Stimulated activated CD8-positive, alpha-beta memory T cell treated with anti-CD3 and anti-CD28 coated beads, Interleukin-4, amount 100 ng/mL, for 48 hours (primary cell): Measurements from ENCODE around the gene ATP2A3.

Source experiments
- DNase-seq: peaks from one replicate; pipeline ENCODE4 v3.0.0-alpha.2; 2020

The ATP2A3 gene

GRCh38 chr17:3970668-3971067 is 6.4 kb upstream of the ATP2A3 start:
- no peak for DNase-seq

DNA sequence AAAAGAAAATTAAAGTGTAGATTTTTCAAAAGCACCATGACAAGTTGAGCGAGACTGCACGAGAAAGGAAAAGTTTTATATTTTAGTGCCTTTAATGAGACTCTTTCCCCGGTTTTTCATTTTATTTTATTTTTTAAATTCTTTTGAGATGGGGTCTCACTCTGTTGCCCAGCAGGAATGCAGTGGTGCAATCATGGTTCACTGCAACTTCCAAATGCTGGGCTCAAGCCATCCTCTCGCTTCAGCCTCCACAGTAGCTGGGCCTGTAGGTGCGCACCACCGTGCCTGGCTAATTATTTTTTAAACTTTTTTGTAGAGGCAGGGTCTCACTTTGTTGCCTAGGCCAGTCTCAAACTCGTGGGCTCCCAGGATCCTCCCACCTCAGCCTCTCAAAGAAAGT is 5.7 kb upstream of the ATP2A3 start:
- no peak for DNase-seq

GRCh38 chr17:3968886-3969524 is 4.8 kb upstream of the ATP2A3 start:
- peak; percentile 36 for DNase-seq

DNA sequence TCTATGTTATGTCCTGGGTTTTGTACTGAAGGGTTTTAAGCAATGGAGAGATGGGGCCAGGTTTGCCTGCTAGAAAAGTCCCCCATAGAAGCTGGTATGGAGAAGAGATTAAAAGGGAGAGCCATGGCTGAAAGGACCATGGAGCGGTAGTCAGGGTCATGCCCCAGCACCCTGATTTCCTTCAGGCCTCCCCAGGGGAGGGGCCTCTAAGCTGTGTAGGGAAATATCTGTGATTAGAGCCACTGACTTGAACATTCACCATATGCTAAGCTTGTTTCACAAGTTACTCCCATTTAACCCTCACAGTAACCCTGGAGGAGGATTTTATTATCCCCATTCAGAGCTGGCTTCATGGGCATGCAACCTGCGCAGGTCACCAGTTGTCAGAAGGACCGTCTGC is 3.8 kb upstream of the ATP2A3 start:
- DNase-seq = no peak

GRCh38 chr17:3966720-3967363 is 2.6 kb upstream of the ATP2A3 start:
- DNase-seq = no peak

DNA sequence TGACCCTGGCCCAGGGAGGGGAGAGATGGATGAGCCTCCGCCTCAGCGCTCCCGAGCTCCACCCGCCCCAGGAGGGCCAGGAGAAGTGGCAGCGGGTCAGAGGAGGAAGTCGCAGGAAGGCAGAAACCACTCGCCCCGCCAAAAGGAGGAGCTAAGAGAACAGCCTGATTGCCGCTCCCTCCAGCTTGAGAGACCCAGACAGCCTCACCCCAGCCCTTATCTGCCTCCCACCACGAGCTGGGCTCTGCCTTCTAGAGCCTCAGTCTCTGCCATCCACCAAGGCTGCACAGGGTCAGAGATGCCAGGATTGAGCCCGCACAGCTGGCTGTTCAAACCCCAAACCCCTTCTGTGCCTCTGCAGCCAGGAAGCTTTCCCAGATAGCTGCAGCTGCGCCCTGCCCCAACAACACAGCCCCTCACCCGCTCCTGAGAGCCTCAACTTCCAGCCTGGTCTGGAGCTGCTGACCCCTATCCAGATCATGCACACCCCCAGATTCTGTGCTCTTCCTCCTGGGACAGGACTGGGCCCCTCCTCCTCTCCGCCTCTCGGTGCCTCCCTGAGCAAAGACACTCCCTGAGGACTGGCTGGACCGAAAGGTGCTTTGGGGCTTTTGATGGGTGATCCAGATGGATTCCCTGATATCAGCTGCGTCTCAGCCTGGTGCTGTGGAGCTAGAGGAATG is 1.0 kb upstream of the ATP2A3 start:
- DNase-seq = peak; percentile 80

DNA sequence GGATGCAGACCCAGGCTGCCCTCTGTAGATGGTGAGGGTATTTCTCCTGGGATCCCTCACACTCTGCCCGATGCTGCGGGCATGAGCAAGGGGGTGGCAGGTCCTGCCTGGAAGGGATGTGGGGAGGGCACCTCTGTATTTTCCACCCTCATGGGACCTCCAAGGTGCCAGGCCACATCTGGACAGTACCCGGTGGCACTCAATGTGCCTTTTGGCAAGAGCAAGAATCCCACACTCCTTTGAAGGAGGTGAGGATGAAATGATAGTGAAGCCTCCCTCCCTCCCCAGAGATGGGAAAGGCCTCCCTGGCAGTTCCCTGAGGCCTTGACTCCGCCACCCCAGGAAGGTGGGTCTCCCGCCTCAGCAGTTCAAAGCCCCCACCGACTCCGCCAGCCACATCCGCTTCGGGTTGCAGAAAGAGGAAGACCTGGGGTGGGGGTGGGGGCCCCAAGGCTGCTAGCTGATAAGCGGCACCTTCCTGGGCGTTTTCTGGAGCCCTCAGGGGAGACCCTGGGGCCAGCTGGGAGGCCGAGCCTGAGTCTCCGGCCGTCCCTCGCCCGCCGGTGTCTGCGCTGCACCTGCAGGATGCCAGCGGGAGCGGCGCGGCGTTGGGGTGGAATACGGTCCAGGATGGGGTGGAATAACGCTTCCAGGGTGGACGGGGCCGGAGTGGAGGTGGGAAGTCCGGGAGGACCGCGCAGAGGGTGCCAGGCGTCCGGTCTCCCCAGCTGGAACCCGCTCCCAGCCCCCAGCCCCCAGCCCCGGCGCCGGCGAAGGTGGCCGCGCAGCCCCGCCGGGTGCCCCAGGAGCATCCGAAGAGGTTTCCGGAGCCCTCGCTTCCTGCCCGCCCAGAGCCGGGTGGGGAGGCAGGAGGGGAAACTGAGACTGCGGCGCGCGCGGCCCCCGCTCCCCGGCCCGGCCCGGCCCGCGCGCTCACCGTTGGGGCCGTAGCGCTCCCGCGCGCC is 718 bp downstream of the ATP2A3 start:
- peak; percentile 76 for DNase-seq

- no peak for DNase-seq
Measured at GRCh38 chr17:3962965-3963236, 1.3 kb downstream of the ATP2A3 start.

DNA sequence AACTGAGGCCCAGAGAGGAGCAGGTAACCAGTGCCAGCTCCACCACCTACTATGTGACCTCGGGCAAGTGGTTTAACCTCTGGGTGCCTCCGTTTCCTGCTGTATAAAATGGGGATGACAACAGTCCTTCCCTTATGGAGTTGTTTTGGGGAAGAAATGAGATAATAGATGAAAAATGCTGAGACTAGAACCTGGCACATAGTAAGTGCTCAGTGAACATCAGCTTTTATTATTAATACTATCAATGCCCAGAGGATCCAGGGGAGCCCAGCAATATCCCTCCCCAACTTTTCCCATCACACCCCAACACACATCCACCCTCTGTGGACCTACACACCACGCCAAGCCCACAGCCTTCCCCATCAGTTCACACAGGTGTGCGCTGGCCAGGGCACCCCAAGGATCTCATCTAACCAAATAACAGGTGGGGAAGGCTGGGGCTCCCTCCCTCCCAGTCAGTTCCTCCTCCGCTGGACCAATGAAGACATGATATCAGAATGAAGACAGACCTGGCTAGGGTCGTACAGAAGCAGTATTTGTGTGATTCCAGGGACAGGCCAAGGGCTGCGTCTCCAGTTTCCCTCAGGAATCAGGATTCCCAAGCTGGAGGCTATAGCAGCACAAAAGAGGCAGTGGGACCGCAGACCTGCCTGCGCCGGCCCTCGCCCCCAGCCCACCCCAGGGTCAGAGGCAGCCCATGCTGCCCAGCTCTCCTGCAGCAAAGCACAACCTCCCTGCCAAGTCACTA is 1.8 kb downstream of the ATP2A3 start:
- no peak for DNase-seq

GRCh38 chr17:3961564-3962047 is 2.6 kb downstream of the ATP2A3 start:
- DNase-seq = peak; percentile 46

DNA sequence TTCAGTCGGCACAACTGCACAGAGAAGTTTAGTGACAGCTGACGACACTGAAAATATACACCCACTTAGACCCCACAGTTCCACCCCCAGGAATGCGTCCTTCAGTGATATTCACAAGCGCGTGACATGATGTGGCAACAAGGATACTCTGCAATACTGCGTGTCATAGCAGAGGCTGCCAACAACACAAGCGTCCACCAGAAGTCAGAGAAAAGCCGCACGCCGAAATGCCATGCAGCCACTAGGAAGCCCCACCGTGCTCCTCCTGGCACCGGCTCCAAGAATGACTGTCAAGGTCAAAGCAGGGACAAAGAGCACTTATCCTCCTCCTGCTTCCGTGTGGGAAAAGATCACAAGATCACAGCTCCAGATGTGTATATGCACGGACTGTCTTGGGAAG is 3.5 kb downstream of the ATP2A3 start:
- no peak for DNase-seq

- no peak for DNase-seq
Measured at GRCh38 chr17:3959921-3960601, 4.2 kb downstream of the ATP2A3 start.

GRCh38 chr17:3959295-3959899 is 4.8 kb downstream of the ATP2A3 start:
- no peak for DNase-seq

- DNase-seq = no peak
Measured at GRCh38 chr17:3957735-3958599, 6.3 kb downstream of the ATP2A3 start.

GRCh38 chr17:3956983-3957382 is 7.3 kb downstream of the ATP2A3 start:
- DNase-seq = no peak

- DNase-seq = no peak
Measured at GRCh38 chr17:3956327-3956957, 7.8 kb downstream of the ATP2A3 start.

GRCh38 chr17:3955673-3955988 is 8.6 kb downstream of the ATP2A3 start:
- no peak for DNase-seq

- no peak for DNase-seq
Measured at GRCh38 chr17:3954976-3955672, 9.1 kb downstream of the ATP2A3 start.

- no peak for DNase-seq
Measured at GRCh38 chr17:3954086-3954485, 10.2 kb downstream of the ATP2A3 start.
